Measurements from ENCODE around the gene TMEM151A.

The TMEM151A gene

DNA sequence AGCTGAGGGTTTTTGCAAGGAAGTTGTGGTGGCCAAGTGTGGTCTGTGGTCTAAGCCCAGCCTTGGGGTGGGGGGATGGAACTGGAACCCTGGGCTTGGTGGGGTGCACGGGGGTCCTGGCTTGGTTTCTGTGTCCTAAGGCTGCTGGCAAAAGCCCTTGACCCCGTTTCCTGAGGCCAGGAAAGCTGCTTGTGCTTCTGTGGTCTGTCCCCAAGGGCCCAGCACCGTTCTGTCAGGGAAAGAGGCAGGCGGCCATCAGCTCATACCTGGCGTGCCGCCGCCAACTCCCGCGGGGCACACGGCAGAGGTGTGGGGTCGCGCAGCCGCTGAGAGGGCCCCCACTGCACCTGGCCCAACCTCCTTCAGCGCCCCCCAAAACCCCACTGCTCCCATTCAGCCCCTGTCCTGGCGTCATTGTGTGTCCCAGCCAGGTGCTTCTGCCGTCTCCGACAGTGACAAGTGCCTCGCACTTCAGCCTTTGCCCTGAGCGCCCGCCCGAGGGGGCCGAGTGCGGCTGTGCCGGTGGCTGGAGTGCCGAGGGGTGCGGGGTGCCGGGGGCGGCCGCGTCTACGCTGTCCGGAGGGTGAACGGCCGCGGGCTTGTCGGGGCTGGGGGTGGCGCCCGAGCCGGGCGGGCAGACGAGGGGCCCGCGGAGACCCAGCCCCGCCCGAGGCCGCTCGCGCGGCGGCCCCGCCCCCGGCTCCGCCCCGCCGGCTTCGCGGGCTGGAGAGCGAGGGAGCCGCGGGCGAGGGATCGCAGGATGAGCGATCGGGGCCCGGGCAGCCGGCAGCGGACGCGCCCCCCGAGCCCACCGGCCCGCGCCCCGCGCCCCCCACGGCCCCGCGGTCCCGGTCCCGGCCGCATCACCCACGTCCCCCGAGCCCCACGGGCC is 14.0 kb upstream of the TMEM151A start, which contains the start of gene CNIH2:
Gene CNIH2 (plus strand): TSS at position 705 of the 892 bp plus-strand sequence. CDS start 282 bp downstream, outside the sequence.
- H3K36me3 ChIP-seq (ENCODE audit: control insufficient read depth in 1 of 2, insufficient read depth in 2 of 2, low read length in 2 of 2) = peaks cover 32 to 38% of the 10 kb centered on the region in 2 experiments
- peaks cover 5 to 7% of the 10 kb centered on the region in 2 experiments for H3K4me1 ChIP-seq (ENCODE audit: control insufficient read depth in 1 of 2, insufficient read depth in 2 of 2, low read length in 2 of 2)
- H3K27ac ChIP-seq (ENCODE audit: low read depth, low read length) = no peak within 1 kb of the TSS
- no peak within 1 kb of the TSS for H2BK120ac ChIP-seq (ENCODE audit: insufficient read depth, low read length, poor library complexity)
- no peak within 1 kb of the TSS for H2BK5ac ChIP-seq (ENCODE audit: low read depth, low read length, poor library complexity)
- H3K4ac ChIP-seq (ENCODE audit: low read depth, low read length) = no peak within 1 kb of the TSS
- H3K14ac ChIP-seq (ENCODE audit: low read length) = peak within 1 kb of the TSS; percentile 54
- H4K91ac ChIP-seq (ENCODE audit: low read depth, low read length) = no peak within 1 kb of the TSS
- H4K12ac ChIP-seq (ENCODE audit: low read depth, low read length) = peak within 1 kb of the TSS; percentile 8
- H2AFZ ChIP-seq (ENCODE audit: insufficient read depth, low read length, poor library complexity) = peak within 1 kb of the TSS; percentile 25
- peak within 1 kb of the TSS; percentile 39 for H2AK5ac ChIP-seq (ENCODE audit: low read length)
- peak within 1 kb of the TSS; percentile 56 for H3K4me2 ChIP-seq (ENCODE audit: low read length)
- peak within 1 kb of the TSS; percentile 42 for H3K4me3 ChIP-seq (ENCODE audit: low read depth, low read length)
- no peaks in the 10 kb centered on the region for H3K79me2 ChIP-seq (ENCODE audit: control insufficient read depth, insufficient read depth, low read length, poor library complexity)
- H3K9ac ChIP-seq (ENCODE audit: low read length) = no peak within 1 kb of the TSS
- H3K27me3 ChIP-seq (ENCODE audit: insufficient read depth, low read length) = no peaks in the 10 kb centered on the region
- no peak within 1 kb of the TSS for H2BK12ac ChIP-seq (ENCODE audit: low read length)
- no peak within 1 kb of the TSS for H4K8ac ChIP-seq (ENCODE audit: low read depth, low read length)
- DNase-seq = peak in 1 of 2 donors; percentile 61
- peak within 1 kb of the TSS; percentile 41 for H3K18ac ChIP-seq (ENCODE audit: low read length)
- WGBS (ENCODE audit: extremely low coverage, insufficient coverage, insufficient read length) = no CpG with 5 or more reads among the region's 84 CpGs
- no peak within 1 kb of the TSS for H3K23ac ChIP-seq (ENCODE audit: low read length)
- no peaks in the 10 kb centered on the region for H3K9me3 ChIP-seq (ENCODE audit: insufficient read depth, low read depth, low read length)
- H3K79me1 ChIP-seq (ENCODE audit: low read length) = no peaks in the 10 kb centered on the region

DNA sequence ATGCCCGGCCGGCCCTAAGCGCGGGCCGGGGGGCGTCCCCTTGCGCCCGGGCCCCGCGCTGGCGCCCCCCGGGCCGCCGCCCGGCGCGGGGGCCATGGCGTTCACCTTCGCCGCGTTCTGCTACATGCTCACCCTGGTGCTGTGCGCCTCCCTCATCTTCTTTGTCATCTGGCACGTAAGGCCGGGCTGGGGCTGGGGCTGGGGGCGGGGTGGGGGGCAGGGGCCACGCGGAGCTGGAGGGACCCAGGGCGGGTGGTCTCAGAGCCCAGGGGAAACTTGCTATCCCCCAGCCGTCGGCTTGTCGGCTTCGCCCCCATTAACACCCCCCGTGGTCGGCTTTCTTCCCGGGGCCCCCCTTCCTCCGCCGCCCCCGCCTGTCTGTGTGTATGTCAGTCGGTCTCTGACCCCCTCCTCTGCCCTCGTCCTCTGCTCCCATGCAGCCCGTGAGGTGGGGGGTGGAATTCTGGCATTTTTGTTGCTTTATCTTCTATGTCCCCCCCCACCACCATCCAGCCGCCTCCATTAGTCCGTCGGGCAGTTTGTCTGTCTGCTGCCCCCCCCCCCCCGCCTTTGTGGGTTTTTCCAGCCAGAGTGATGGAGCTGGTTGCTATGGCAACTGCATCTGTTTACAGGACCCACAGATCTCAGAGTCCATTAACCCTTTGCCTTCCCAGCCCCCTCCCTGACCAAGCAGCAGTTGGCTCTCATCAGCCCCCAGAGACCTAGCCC is 13.2 kb upstream of the TMEM151A start:
- WGBS (ENCODE audit: extremely low coverage, insufficient coverage, insufficient read length) = no CpG with 5 or more reads among the region's 45 CpGs
- H4K12ac ChIP-seq (ENCODE audit: low read depth, low read length) = no peak overlapping the region
- no peak overlapping the region for H2BK12ac ChIP-seq (ENCODE audit: low read length)
- no peaks in the 10 kb centered on the region for H3K79me2 ChIP-seq (ENCODE audit: control insufficient read depth, insufficient read depth, low read length, poor library complexity)
- no peak overlapping the region for H4K8ac ChIP-seq (ENCODE audit: low read depth, low read length)
- H3K4me1 ChIP-seq (ENCODE audit: control insufficient read depth in 1 of 2, insufficient read depth in 2 of 2, low read length in 2 of 2) = peaks cover 5 to 7% of the 10 kb centered on the region in 2 experiments
- peak in 1 of 2 donors; percentile 21 for DNase-seq
- no peak overlapping the region for H3K9ac ChIP-seq (ENCODE audit: low read length)
- H2BK5ac ChIP-seq (ENCODE audit: low read depth, low read length, poor library complexity) = no peak overlapping the region
- H3K18ac ChIP-seq (ENCODE audit: low read length) = no peak overlapping the region
- no peaks in the 10 kb centered on the region for H3K79me1 ChIP-seq (ENCODE audit: low read length)
- H3K9me3 ChIP-seq (ENCODE audit: insufficient read depth, low read depth, low read length) = no peaks in the 10 kb centered on the region
- H2AK5ac ChIP-seq (ENCODE audit: low read length) = no peak overlapping the region
- H3K4me3 ChIP-seq (ENCODE audit: low read depth, low read length) = no peak overlapping the region
- H3K23ac ChIP-seq (ENCODE audit: low read length) = no peak overlapping the region
- H4K91ac ChIP-seq (ENCODE audit: low read depth, low read length) = no peak overlapping the region
- no peak overlapping the region for H3K27ac ChIP-seq (ENCODE audit: low read depth, low read length)
- no peak overlapping the region for H3K14ac ChIP-seq (ENCODE audit: low read length)
- no peak overlapping the region for H2AFZ ChIP-seq (ENCODE audit: insufficient read depth, low read length, poor library complexity)
- H3K4ac ChIP-seq (ENCODE audit: low read depth, low read length) = no peak overlapping the region
- H3K4me2 ChIP-seq (ENCODE audit: low read length) = peak overlapping the region; percentile 56
- no peak overlapping the region for H2BK120ac ChIP-seq (ENCODE audit: insufficient read depth, low read length, poor library complexity)
- H3K36me3 ChIP-seq (ENCODE audit: control insufficient read depth in 1 of 2, insufficient read depth in 2 of 2, low read length in 2 of 2) = peaks cover 27 to 33% of the 10 kb centered on the region in 2 experiments
- H3K27me3 ChIP-seq (ENCODE audit: insufficient read depth, low read length) = no peaks in the 10 kb centered on the region

GRCh38 chr11:66279092-66279734 is 12.5 kb upstream of the TMEM151A start:
- Histone ChIP-seq H3K27ac (ENCODE audit: low read depth, low read length) (no peak overlapping the region), H2AK5ac (ENCODE audit: low read length) (no peak overlapping the region), H4K91ac (ENCODE audit: low read depth, low read length) (no peak overlapping the region), H4K12ac (ENCODE audit: low read depth, low read length) (no peak overlapping the region), H3K9ac (ENCODE audit: low read length) (no peak overlapping the region), H3K4me2 (ENCODE audit: low read length) (no peak overlapping the region), H3K4me3 (ENCODE audit: low read depth, low read length) (no peak overlapping the region), H3K4ac (ENCODE audit: low read depth, low read length) (no peak overlapping the region), H2BK12ac (ENCODE audit: low read length) (no peak overlapping the region), H3K9me3 (ENCODE audit: insufficient read depth, low read depth, low read length) (no peaks in the 10 kb centered on the region), H3K27me3 (ENCODE audit: insufficient read depth, low read length) (no peaks in the 10 kb centered on the region), H4K8ac (ENCODE audit: low read depth, low read length) (no peak overlapping the region), H3K18ac (ENCODE audit: low read length) (no peak overlapping the region), H3K79me1 (ENCODE audit: low read length) (no peaks in the 10 kb centered on the region), H3K36me3 (ENCODE audit: control insufficient read depth in 1 of 2, insufficient read depth in 2 of 2, low read length in 2 of 2) (peaks cover 27% of the 10 kb centered on the region in 2 experiments), H2BK120ac (ENCODE audit: insufficient read depth, low read length, poor library complexity) (no peak overlapping the region), H2BK5ac (ENCODE audit: low read depth, low read length, poor library complexity) (no peak overlapping the region), H3K79me2 (ENCODE audit: control insufficient read depth, insufficient read depth, low read length, poor library complexity) (no peaks in the 10 kb centered on the region), H2AFZ (ENCODE audit: insufficient read depth, low read length, poor library complexity) (no peak overlapping the region), H3K4me1 (ENCODE audit: control insufficient read depth in 1 of 2, insufficient read depth in 2 of 2, low read length in 2 of 2) (peaks cover 5 to 7% of the 10 kb centered on the region in 2 experiments), H3K14ac (ENCODE audit: low read length) (no peak overlapping the region), H3K23ac (ENCODE audit: low read length) (no peak overlapping the region)
- DNase-seq = no peak
- no CpG with 5 or more reads among the region's 15 CpGs for WGBS (ENCODE audit: extremely low coverage, insufficient coverage, insufficient read length)

DNA sequence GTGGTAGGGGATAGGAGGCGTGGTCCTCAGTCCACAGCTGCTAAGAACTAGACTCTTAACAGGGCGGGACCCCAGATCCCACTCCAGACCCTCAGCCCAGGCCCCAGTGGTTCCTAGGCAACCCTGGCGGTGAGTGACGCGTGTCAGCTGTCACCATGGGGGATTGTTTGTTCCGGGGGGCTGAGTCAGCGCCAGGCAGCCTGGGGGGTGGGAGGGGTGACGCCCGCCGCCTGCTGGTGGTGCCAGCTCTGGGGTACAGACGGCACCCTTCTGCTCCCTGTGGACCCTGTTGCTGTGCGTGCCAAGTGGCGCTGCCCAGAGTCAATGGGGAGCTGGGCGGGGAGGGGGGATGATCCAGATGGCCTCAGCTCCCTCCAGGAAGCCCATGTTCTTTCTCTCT is 11.3 kb upstream of the TMEM151A start:
- Histone ChIP-seq H3K9ac (ENCODE audit: low read length) (no peak overlapping the region), H2AK5ac (ENCODE audit: low read length) (no peak overlapping the region), H3K4me1 (ENCODE audit: control insufficient read depth in 1 of 2, insufficient read depth in 2 of 2, low read length in 2 of 2) (peaks cover 5 to 7% of the 10 kb centered on the region in 2 experiments), H2BK12ac (ENCODE audit: low read length) (no peak overlapping the region), H3K4ac (ENCODE audit: low read depth, low read length) (no peak overlapping the region), H4K12ac (ENCODE audit: low read depth, low read length) (no peak overlapping the region), H3K4me3 (ENCODE audit: low read depth, low read length) (no peak overlapping the region), H2BK120ac (ENCODE audit: insufficient read depth, low read length, poor library complexity) (no peak overlapping the region), H3K23ac (ENCODE audit: low read length) (no peak overlapping the region), H4K8ac (ENCODE audit: low read depth, low read length) (no peak overlapping the region), H2AFZ (ENCODE audit: insufficient read depth, low read length, poor library complexity) (no peak overlapping the region), H3K4me2 (ENCODE audit: low read length) (no peak overlapping the region), H3K27ac (ENCODE audit: low read depth, low read length) (no peak overlapping the region), H3K27me3 (ENCODE audit: insufficient read depth, low read length) (no peaks in the 10 kb centered on the region), H3K14ac (ENCODE audit: low read length) (no peak overlapping the region), H2BK5ac (ENCODE audit: low read depth, low read length, poor library complexity) (no peak overlapping the region), H3K18ac (ENCODE audit: low read length) (no peak overlapping the region), H3K36me3 (ENCODE audit: control insufficient read depth in 1 of 2, insufficient read depth in 2 of 2, low read length in 2 of 2) (peaks cover 28% of the 10 kb centered on the region in 2 experiments), H4K91ac (ENCODE audit: low read depth, low read length) (no peak overlapping the region), H3K79me2 (ENCODE audit: control insufficient read depth, insufficient read depth, low read length, poor library complexity) (no peaks in the 10 kb centered on the region), H3K9me3 (ENCODE audit: insufficient read depth, low read depth, low read length) (no peaks in the 10 kb centered on the region), H3K79me1 (ENCODE audit: low read length) (no peaks in the 10 kb centered on the region)
- no CpG with 5 or more reads among the region's 14 CpGs for WGBS (ENCODE audit: extremely low coverage, insufficient coverage, insufficient read length)
- DNase-seq = no peak

All from trophoblast cell (in vitro differentiated cells and primary cell).